Neural progenitor cell (in vitro differentiated cells): ENCODE results near the gene ACOXL. TPM values are rescaled to one million over a fixed set of nuclear protein-coding genes. Genes with fewer than 3 reads are reported as not detected.

ENCODE experiments used
- DNase-seq: peaks from one replicate; pipeline ENCODE4 v3.0.0-alpha.2; 2016; ENCODE audit warnings: low spot score
- H2AFZ ChIP-seq: fragments of 200-600 bp; sonication (generic); replicated peaks from 2 replicates; pipeline ENCODE4 v1.6.1; 2016; ENCODE audit warnings: antibody characterized with exemption
- H3F3A ChIP-seq: fragments of 200-600 bp; sonication (generic); 2 replicates; pipeline ENCODE4 v1.6.1; 2016; ENCODE audit warnings: antibody characterized with exemption, low read depth
- H3K27ac ChIP-seq: fragments of 200-600 bp; sonication (generic); 2 replicates; pipeline ENCODE4 v1.5.1; 2016; ENCODE audit warnings: mild to moderate bottlenecking
- H3K27me3 ChIP-seq: fragments of 200-600 bp; sonication (generic); 2 replicates; pipeline ENCODE4 v1.6.1; 2016; ENCODE audit warnings: mild to moderate bottlenecking, moderate library complexity
- H3K36me3 ChIP-seq: fragments of 200-600 bp; sonication (generic); 2 replicates; pipeline ENCODE4 v1.5.1; 2016
- H3K4me1 ChIP-seq: fragments of 200-600 bp; sonication (generic); 2 replicates; pipeline ENCODE4 v1.6.1; 2016; ENCODE audit warnings: mixed run types
- H3K4me2 ChIP-seq: fragments of 200-600 bp; sonication (generic); 2 replicates; pipeline ENCODE4 v1.6.1; 2016
- H3K4me3 ChIP-seq: fragments of 200-600 bp; sonication (generic); 2 replicates; pipeline ENCODE4 v1.5.1; 2016
- H3K79me2 ChIP-seq: fragments of 200-600 bp; sonication (generic); 2 replicates; pipeline ENCODE4 v1.6.1; 2016; ENCODE audit warnings: low read depth
- H3K9ac ChIP-seq: fragments of 200-600 bp; sonication (generic); 2 replicates; pipeline ENCODE4 v1.6.1; 2016
- H3K9me3 ChIP-seq: fragments of 200-600 bp; sonication (generic); 2 replicates; pipeline ENCODE4 v1.5.1; 2016; ENCODE audit warnings: low read depth
- H4K20me1 ChIP-seq: fragments of 200-600 bp; sonication (generic); 2 replicates; pipeline ENCODE4 v1.6.1; 2016; ENCODE audit warnings: low read depth
- H3K27ac Mint-ChIP-seq: 3 replicates; pipeline ENCODE4 v1.8.0; 2021; ENCODE audit warnings: mixed read lengths
- H3K27me3 Mint-ChIP-seq: 2 replicates; pipeline ENCODE4 v1.8.0; 2022; ENCODE audit warnings: low read depth, mild to moderate bottlenecking, inconsistent platforms, moderate library complexity, mixed read lengths; ENCODE audit not compliant: insufficient read depth
- H3K36me3 Mint-ChIP-seq: 3 replicates; pipeline ENCODE4 v1.8.0; 2021; ENCODE audit warnings: mixed read lengths
- H3K4me1 Mint-ChIP-seq: 3 replicates; pipeline ENCODE4 v1.8.0; 2021; ENCODE audit warnings: mixed read lengths
- H3K4me3 Mint-ChIP-seq: 3 replicates; pipeline ENCODE4 v1.8.0; 2021; ENCODE audit warnings: mild to moderate bottlenecking, moderate library complexity, mixed read lengths
- H3K9me3 Mint-ChIP-seq: 3 replicates; pipeline ENCODE4 v1.8.0; 2020; ENCODE audit warnings: mixed read lengths
- EZH2 ChIP-seq: fragments of 200-600 bp; sonication (generic); IDR thresholded peaks from 2 replicates; pipeline ENCODE4 v1.6.1; 2017; ENCODE audit warnings: antibody characterized with exemption, mild to moderate bottlenecking, moderate library complexity
- EZH2phosphoT487 ChIP-seq: fragments of 200-600 bp; sonication (generic); IDR thresholded peaks from 2 replicates; pipeline ENCODE4 v1.6.1; 2017; ENCODE audit warnings: antibody characterized with exemption
- total RNA-seq: library from RNA; depleted of rRNA; stranded (reverse); fragments of >200 nt; gene quantifications from 2 replicates; pipeline ENCODE4 v1.2.3, GENCODE V29; 2015; ENCODE audit warnings: low replicate concordance
- TF ChIP-seq, protein P1 (sequence below): fragments of 200-600 bp; sonication (generic); IDR thresholded peaks from 2 replicates; pipeline ENCODE4 v1.5.1; 2017; ENCODE audit warnings: antibody characterized with exemption, mild to moderate bottlenecking

Gene ACOXL
- total RNA-seq, 1 donor from 2014 or later, result 2.9 TPM

DNA sequence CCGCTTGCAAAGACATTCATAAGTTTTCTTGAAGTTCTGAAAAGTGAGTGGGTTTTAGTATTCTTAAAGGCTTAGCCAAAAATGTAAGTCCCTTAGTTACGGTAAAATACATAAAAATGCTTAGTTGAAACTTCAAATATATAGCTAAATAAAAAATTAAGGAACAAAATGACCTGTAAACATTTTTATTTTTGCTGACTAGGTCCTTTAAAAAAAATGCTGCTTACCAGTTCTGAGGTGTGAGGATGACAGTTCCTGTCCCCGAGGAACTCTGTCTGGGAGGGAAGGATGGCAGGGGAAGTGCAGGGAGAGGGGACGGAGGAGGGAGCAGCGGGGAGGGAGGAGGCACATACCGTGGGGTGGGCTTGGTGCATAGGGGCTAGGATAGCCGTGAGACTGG, 285.5 kb downstream of the ACOXL start:
- no peaks in the 10 kb centered on the region for H3K27me3 Mint-ChIP-seq
- Histone ChIP-seq H3F3A (no peaks in the 10 kb centered on the region), H4K20me1 (no peaks in the 10 kb centered on the region), H3K9me3 (no peaks in the 10 kb centered on the region), H2AFZ (no peak overlapping the region), H3K79me2 (no peaks in the 10 kb centered on the region), H3K27me3 (no peaks in the 10 kb centered on the region), H3K4me3 (no peak overlapping the region), H3K36me3 (no peaks in the 10 kb centered on the region), H3K4me1 (no peaks in the 10 kb centered on the region), H3K4me2 (no peak overlapping the region), H3K27ac (no peak overlapping the region), H3K9ac (no peak overlapping the region)
- TF ChIP-seq EZH2 (no peak), EZH2phosphoT487 (no peak)
- TF ChIP-seq, protein P1, sequence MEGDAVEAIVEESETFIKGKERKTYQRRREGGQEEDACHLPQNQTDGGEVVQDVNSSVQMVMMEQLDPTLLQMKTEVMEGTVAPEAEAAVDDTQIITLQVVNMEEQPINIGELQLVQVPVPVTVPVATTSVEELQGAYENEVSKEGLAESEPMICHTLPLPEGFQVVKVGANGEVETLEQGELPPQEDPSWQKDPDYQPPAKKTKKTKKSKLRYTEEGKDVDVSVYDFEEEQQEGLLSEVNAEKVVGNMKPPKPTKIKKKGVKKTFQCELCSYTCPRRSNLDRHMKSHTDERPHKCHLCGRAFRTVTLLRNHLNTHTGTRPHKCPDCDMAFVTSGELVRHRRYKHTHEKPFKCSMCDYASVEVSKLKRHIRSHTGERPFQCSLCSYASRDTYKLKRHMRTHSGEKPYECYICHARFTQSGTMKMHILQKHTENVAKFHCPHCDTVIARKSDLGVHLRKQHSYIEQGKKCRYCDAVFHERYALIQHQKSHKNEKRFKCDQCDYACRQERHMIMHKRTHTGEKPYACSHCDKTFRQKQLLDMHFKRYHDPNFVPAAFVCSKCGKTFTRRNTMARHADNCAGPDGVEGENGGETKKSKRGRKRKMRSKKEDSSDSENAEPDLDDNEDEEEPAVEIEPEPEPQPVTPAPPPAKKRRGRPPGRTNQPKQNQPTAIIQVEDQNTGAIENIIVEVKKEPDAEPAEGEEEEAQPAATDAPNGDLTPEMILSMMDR, result no peak
- H3K4me3 Mint-ChIP-seq, result no peak overlapping the region
- H3K4me1 Mint-ChIP-seq, result no peaks in the 10 kb centered on the region
- peaks cover 3% of the 10 kb centered on the region for H3K9me3 Mint-ChIP-seq
- no peak overlapping the region for H3K27ac Mint-ChIP-seq
- H3K36me3 Mint-ChIP-seq, result no peaks in the 10 kb centered on the region
- DNase-seq, result no peak

DNA sequence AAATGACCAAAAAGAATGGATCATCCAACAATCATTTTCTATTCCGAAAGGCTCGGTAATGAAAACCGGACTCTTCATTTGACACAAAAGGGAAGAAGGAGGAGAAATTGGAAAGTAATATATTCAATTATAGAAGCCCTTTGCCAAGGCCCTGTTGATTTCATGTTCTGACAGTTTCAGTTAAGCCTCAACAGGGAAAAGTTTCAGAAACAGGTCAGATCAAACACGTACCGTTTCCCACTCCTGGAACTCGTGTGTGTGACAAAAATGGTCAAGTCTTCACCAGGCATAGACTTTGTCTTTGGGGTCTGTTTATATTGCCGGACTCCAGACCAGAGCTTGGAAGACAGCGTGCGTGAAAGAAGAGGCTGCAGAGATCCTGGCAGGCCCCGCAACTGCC, 287.0 kb downstream of the ACOXL start:
- Histone ChIP-seq H4K20me1 (no peaks in the 10 kb centered on the region), H3K4me1 (no peaks in the 10 kb centered on the region), H2AFZ (no peak overlapping the region), H3K27me3 (no peaks in the 10 kb centered on the region), H3K27ac (no peak overlapping the region), H3K79me2 (no peaks in the 10 kb centered on the region), H3K9me3 (no peaks in the 10 kb centered on the region), H3K4me3 (no peak overlapping the region), H3K4me2 (no peak overlapping the region), H3K36me3 (no peaks in the 10 kb centered on the region), H3F3A (no peaks in the 10 kb centered on the region), H3K9ac (no peak overlapping the region)
- DNase-seq, result no peak
- Mint-ChIP-seq H3K4me3 (no peak overlapping the region), H3K27ac (no peak overlapping the region), H3K9me3 (peaks cover 2% of the 10 kb centered on the region), H3K4me1 (no peaks in the 10 kb centered on the region), H3K27me3 (peaks cover 2% of the 10 kb centered on the region), H3K36me3 (no peaks in the 10 kb centered on the region)
- TF ChIP-seq, protein P1, result no peak
- TF ChIP-seq EZH2phosphoT487 (no peak), EZH2 (no peak)

DNA sequence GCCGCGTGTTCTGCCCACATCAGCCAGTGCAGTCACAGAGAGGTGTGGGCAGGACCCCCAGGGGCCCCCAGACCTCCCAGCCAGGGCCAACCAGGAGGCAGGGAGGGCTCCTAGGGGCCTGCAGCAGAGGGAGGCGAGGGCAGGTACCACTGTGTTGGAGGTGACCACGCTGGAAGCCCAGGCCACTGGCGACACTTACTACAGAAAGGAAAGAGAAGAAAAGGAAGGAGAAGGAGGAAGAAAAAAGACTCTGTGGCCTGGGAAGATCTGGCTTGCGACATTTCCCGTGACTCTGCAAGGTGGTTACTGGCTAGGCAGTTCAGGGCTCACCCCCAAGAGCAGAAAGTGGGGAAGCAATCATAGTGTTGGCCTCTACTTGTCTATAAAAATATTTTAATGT, 290.3 kb downstream of the ACOXL start:
- Mint-ChIP-seq H3K27ac (no peak overlapping the region), H3K27me3 (peaks cover 2% of the 10 kb centered on the region), H3K36me3 (no peaks in the 10 kb centered on the region), H3K9me3 (peaks cover 4% of the 10 kb centered on the region), H3K4me3 (no peak overlapping the region), H3K4me1 (no peaks in the 10 kb centered on the region)
- Histone ChIP-seq H3K9ac (no peak overlapping the region), H2AFZ (no peak overlapping the region), H3K4me3 (no peak overlapping the region), H3K27me3 (no peaks in the 10 kb centered on the region), H3K36me3 (no peaks in the 10 kb centered on the region), H3K27ac (no peak overlapping the region), H3K4me1 (no peaks in the 10 kb centered on the region), H3F3A (no peaks in the 10 kb centered on the region), H3K79me2 (no peaks in the 10 kb centered on the region), H3K9me3 (no peaks in the 10 kb centered on the region), H4K20me1 (no peaks in the 10 kb centered on the region), H3K4me2 (no peak overlapping the region)
- no peak for DNase-seq
- TF ChIP-seq, protein P1, result no peak
- no peak for TF ChIP-seq EZH2
- no peak for TF ChIP-seq EZH2phosphoT487
